HCT116 (cell line): ENCODE data around the gene UBR2. TPM values are rescaled to one million over a fixed set of nuclear protein-coding genes. Genes with fewer than 3 reads are reported as not detected.

Experiments
- ATAC-seq: fragments of 200-7000 bp; cut with Tn5 transposase; 2 replicates; pipeline ENCODE4 v1.9.1; 2020; ENCODE audit warnings: mild to moderate bottlenecking, moderate library complexity
- BruUV-seq: library from RNA; stranded (reverse); fragments of 400-500 nt; replicated peaks from 2 replicates; lab custom pipeline; 2021; lab: Mats Ljungman, UMichigan
- CTCF ChIA-PET: fragments of 300-600 bp; sonication (Branson Sonifier 250); formaldehyde crosslinking; loops from one replicate; lab custom pipeline; 2021; ENCODE audit warnings: antibody characterized with exemption; lab: Charles Lee
- POLR2A ChIA-PET: fragments of 300-600, 350-600 bp; sonication (Branson Sonifier 250); formaldehyde crosslinking; loops from one replicate; lab custom pipeline; 2021; ENCODE audit warnings: antibody characterized with exemption; lab: Charles Lee
- RAD21 ChIA-PET, 2 experiments: fragments of 300-600 bp; sonication (Branson Sonifier 250); formaldehyde crosslinking; loops; one replicate each; lab custom pipeline; 2023; ENCODE audit warnings: low total read pairs in 2 of 2; ENCODE audit not compliant: uncharacterized antibody in 2 of 2, unreplicated experiment in 2 of 2, low non-redundant PET in 1 of 2; lab: Charles Lee
- DNase-seq: peaks from one replicate; pipeline ENCODE4 v3.0.0-alpha.2; 2010; ENCODE audit warnings: low read depth, low spot score
- H2AFZ ChIP-seq: fragments of 200-600 bp; shearing (Covaris generic), sonication (generic); 2 replicates; pipeline ENCODE4 v1.6.1; 2017; ENCODE audit warnings: low read depth, mixed run types, mixed read lengths, antibody characterized with exemption, low read length; ENCODE audit not compliant: poor library complexity, severe bottlenecking
- H3K27ac ChIP-seq: 2 replicates; pipeline ENCODE4 v1.5.1; 2012; ENCODE audit warnings: low read depth, low read length
- H3K27me3 ChIP-seq: fragments of 200-600 bp; sonication (generic); 2 replicates; pipeline ENCODE4 v1.6.1; 2016; ENCODE audit warnings: mixed run types, low read length, mixed read lengths; ENCODE audit not compliant: insufficient read depth
- H3K36me3 ChIP-seq, 2 experiments: fragments of 200-500 bp in 1 of 2; fragments of 200-600 bp in 1 of 2; sonication (Bioruptor generic) in 1 of 2; sonication (generic) in 1 of 2; 2 replicates each; pipeline versions ENCODE4 v1.5.1 to v1.6.1; 2014 to 2016; ENCODE audit warnings: low read length in 2 of 2, inconsistent platforms in 1 of 2, mixed read lengths in 1 of 2, mixed run types in 1 of 2; ENCODE audit not compliant: insufficient read depth in 2 of 2, control insufficient read depth in 1 of 2
- H3K4me1 ChIP-seq, 2 experiments: fragments of 200-600 bp in 1 of 2; sonication (generic) in 1 of 2; 2 replicates each; pipeline versions ENCODE4 v1.5.1 to v1.6.1; 2012 to 2017; ENCODE audit warnings: low read length in 2 of 2, inconsistent platforms in 1 of 2, mild to moderate bottlenecking in 1 of 2, mixed read lengths in 1 of 2, mixed run types in 1 of 2, moderate library complexity in 1 of 2; ENCODE audit not compliant: insufficient read depth in 2 of 2, control insufficient read depth in 1 of 2
- H3K4me2 ChIP-seq: fragments of 200-600 bp; sonication (generic); 2 replicates; pipeline ENCODE4 v1.6.1; 2017; ENCODE audit warnings: mixed run types, low read length, mixed read lengths
- H3K4me3 ChIP-seq, 2 experiments: fragments of 200-600 bp in 1 of 2; sonication (generic) in 1 of 2; replicated peaks in 1 of 2; 2 replicates each; pipeline ENCODE4 v1.5.1; 2011 to 2016; ENCODE audit warnings: low read length in 2 of 2, control low read depth in 1 of 2, low read depth in 1 of 2, mild to moderate bottlenecking in 1 of 2, mixed read lengths in 1 of 2, mixed run types in 1 of 2
- H3K79me2 ChIP-seq: fragments of 200-600 bp; sonication (generic); 2 replicates; pipeline ENCODE4 v1.6.1; 2017; ENCODE audit warnings: mild to moderate bottlenecking, mixed run types, low read length, moderate library complexity, mixed read lengths; ENCODE audit not compliant: insufficient read depth
- H3K9ac ChIP-seq: fragments of 200-600 bp; sonication (generic); 2 replicates; pipeline ENCODE4 v1.6.1; 2016; ENCODE audit warnings: low read length, mixed read lengths
- H3K9me2 ChIP-seq: fragments of 200-600 bp; sonication (generic), shearing (Covaris generic); 2 replicates; pipeline ENCODE4 v1.6.1; 2017; ENCODE audit warnings: mixed run types, mild to moderate bottlenecking, moderate library complexity; ENCODE audit not compliant: insufficient read depth
- H3K9me3 ChIP-seq, 2 experiments: fragments of 200-500 bp in 1 of 2; fragments of 200-600 bp in 1 of 2; sonication (Bioruptor generic) in 1 of 2; sonication (generic) in 1 of 2; 2 replicates each; pipeline ENCODE4 v1.6.1; 2014 to 2017; ENCODE audit warnings: low read length in 2 of 2, mixed read lengths in 2 of 2, inconsistent platforms in 1 of 2, low read depth in 1 of 2, mild to moderate bottlenecking in 1 of 2, mixed run types in 1 of 2, moderate library complexity in 1 of 2; ENCODE audit not compliant: control insufficient read depth in 1 of 2, insufficient read depth in 1 of 2
- H4K20me1 ChIP-seq: fragments of 200-600 bp; sonication (generic), shearing (Covaris generic); 2 replicates; pipeline ENCODE4 v1.6.1; 2017; ENCODE audit warnings: mixed run types, mild to moderate bottlenecking, moderate library complexity; ENCODE audit not compliant: insufficient read depth
- CBX3 ChIP-seq: IDR thresholded peaks from 2 replicates; pipeline ENCODE4 v1.6.1; 2012; ENCODE audit warnings: low read depth
- EZH2 ChIP-seq: fragments of 200-600 bp; sonication (generic); IDR thresholded peaks from 2 replicates; pipeline ENCODE4 v1.6.1; 2017; ENCODE audit warnings: antibody characterized with exemption, mixed run types
- EZH2phosphoT487 ChIP-seq: fragments of 200-600 bp; IDR thresholded peaks from 2 replicates; pipeline ENCODE4 v1.6.1; 2018; ENCODE audit warnings: antibody characterized with exemption, borderline replicate concordance
- FOSL1 ChIP-seq: IDR thresholded peaks from 2 replicates; pipeline ENCODE4 v1.6.1; 2012; ENCODE audit warnings: low read depth
- JUND ChIP-seq: IDR thresholded peaks from 2 replicates; pipeline ENCODE4 v1.6.1; 2012
- MAX ChIP-seq: IDR thresholded peaks from 2 replicates; pipeline ENCODE4 v1.6.1; 2012
- POLR2A ChIP-seq: IDR thresholded peaks from 2 replicates; pipeline ENCODE4 v1.7.0; 2011; ENCODE audit warnings: borderline replicate concordance; ENCODE audit not compliant: insufficient read depth, insufficient read length; ENCODE audit errors: extremely low read depth
- POLR2AphosphoS5 ChIP-seq: IDR thresholded peaks from 2 replicates; pipeline ENCODE4 v1.6.1; 2011; ENCODE audit warnings: mild to moderate bottlenecking, low read depth, low read length, moderate library complexity
- REST ChIP-seq: IDR thresholded peaks from 2 replicates; pipeline ENCODE4 v1.6.1; 2012; ENCODE audit warnings: low read depth
- SIN3A ChIP-seq: IDR thresholded peaks from 2 replicates; pipeline ENCODE4 v1.6.1; 2012; ENCODE audit warnings: low read depth
- SP1 ChIP-seq: IDR thresholded peaks from 2 replicates; pipeline ENCODE4 v1.6.1; 2012; ENCODE audit warnings: low read depth
- SRF ChIP-seq: IDR thresholded peaks from 2 replicates; pipeline ENCODE4 v1.6.1; 2012; ENCODE audit warnings: low read depth
- TCF7L2 ChIP-seq: IDR thresholded peaks from 2 replicates; pipeline ENCODE4 v1.7.0; 2011; ENCODE audit warnings: borderline replicate concordance, inconsistent platforms; ENCODE audit not compliant: insufficient read depth, insufficient read length; ENCODE audit errors: extremely low read depth
- ZNF274 ChIP-seq: fragments of 200-500 bp; sonication (Bioruptor generic); IDR thresholded peaks from 2 replicates; pipeline ENCODE4 v1.6.1; 2014; ENCODE audit warnings: mild to moderate bottlenecking, low read depth, low read length, inconsistent platforms
- intact Hi-C: fragments of 100-400 bp; cut with micrococcal nuclease; formaldehyde crosslinking; loops from 2 replicates; pipeline ENCODE4 v1.10.0; 2022
- total RNA-seq: library from RNA; stranded (reverse); gene quantifications from one replicate; pipeline ENCODE4 v1.2.1, GENCODE V29; 2021; ENCODE audit not compliant: unreplicated experiment
- TF ChIP-seq, protein P1 (sequence below): IDR thresholded peaks from 2 replicates; pipeline ENCODE4 v1.6.1; 2012
- TF ChIP-seq, protein P2 (sequence below), 3 experiments: fragments of 200-600 bp in 1 of 3; sonication (generic) in 1 of 3; IDR thresholded peaks in 2 of 3; conservative IDR thresholded peaks in 1 of 3; 2 replicates each; pipeline ENCODE4 v1.5.1; 2012 to 2017; ENCODE audit warnings: low read depth in 2 of 3, low read length in 2 of 3, antibody characterized with exemption in 1 of 3, borderline replicate concordance in 1 of 3, control low read depth in 1 of 3, mild to moderate bottlenecking in 1 of 3, mixed read lengths in 1 of 3, mixed run types in 1 of 3, moderate library complexity in 1 of 3; ENCODE audit not compliant: insufficient read depth in 1 of 3

Gene UBR2
- total RNA-seq, 1 experiment from 2014 or later, result 20.5 TPM

- H3K27ac ChIP-seq, result no peak overlapping the region
- no peak overlapping the region for H2AFZ ChIP-seq
- H3K79me2 ChIP-seq, result no peaks in the 10 kb centered on the region
- DNase-seq (no peak), ATAC-seq (no peak)
- peaks cover 23 to 45% of the 10 kb centered on the region in 2 experiments for H3K36me3 ChIP-seq
- H3K9me3 ChIP-seq, result no peaks in the 10 kb centered on the region
- H3K9ac ChIP-seq, result no peak overlapping the region
- ChIA-PET RAD21 (no interaction called here), POLR2A (no interaction called here), CTCF (interaction anchor here (1.1 kb wide), 1 partner anchor 18 kb away, joined by 4 read pairs; no protein-coding TSS in a partner anchor)
- no peak overlapping the region for H3K4me3 ChIP-seq
- H3K27me3 ChIP-seq, result no peaks in the 10 kb centered on the region
- H3K9me2 ChIP-seq, result no peaks in the 10 kb centered on the region
- no peak overlapping the region for H3K4me2 ChIP-seq
- H4K20me1 ChIP-seq, result no peaks in the 10 kb centered on the region
- no peak for TF ChIP-seq MAX
- TF ChIP-seq POLR2A, result no peak
- TF ChIP-seq, protein P1, sequence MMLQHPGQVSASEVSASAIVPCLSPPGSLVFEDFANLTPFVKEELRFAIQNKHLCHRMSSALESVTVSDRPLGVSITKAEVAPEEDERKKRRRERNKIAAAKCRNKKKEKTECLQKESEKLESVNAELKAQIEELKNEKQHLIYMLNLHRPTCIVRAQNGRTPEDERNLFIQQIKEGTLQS, result no peak
- TF ChIP-seq, protein P2, sequence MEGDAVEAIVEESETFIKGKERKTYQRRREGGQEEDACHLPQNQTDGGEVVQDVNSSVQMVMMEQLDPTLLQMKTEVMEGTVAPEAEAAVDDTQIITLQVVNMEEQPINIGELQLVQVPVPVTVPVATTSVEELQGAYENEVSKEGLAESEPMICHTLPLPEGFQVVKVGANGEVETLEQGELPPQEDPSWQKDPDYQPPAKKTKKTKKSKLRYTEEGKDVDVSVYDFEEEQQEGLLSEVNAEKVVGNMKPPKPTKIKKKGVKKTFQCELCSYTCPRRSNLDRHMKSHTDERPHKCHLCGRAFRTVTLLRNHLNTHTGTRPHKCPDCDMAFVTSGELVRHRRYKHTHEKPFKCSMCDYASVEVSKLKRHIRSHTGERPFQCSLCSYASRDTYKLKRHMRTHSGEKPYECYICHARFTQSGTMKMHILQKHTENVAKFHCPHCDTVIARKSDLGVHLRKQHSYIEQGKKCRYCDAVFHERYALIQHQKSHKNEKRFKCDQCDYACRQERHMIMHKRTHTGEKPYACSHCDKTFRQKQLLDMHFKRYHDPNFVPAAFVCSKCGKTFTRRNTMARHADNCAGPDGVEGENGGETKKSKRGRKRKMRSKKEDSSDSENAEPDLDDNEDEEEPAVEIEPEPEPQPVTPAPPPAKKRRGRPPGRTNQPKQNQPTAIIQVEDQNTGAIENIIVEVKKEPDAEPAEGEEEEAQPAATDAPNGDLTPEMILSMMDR (IDR thresholded peaks at IDR 0.05 in 2 of 3, conservative IDR thresholded peaks at IDR 0.05 in 1 of 3; ENCODE audit: borderline replicate concordance in 1 of 3, insufficient read depth in 1 of 3, low read depth in 2 of 3, low read length in 2 of 3), result no peak
- no peak for TF ChIP-seq EZH2
- TF ChIP-seq SRF, result no peak
- no peak for TF ChIP-seq REST
- TF ChIP-seq SIN3A, result no peak
- no peak for TF ChIP-seq JUND
- TF ChIP-seq FOSL1, result no peak
- no peak for TF ChIP-seq SP1
- no peak for TF ChIP-seq TCF7L2
- no peak for TF ChIP-seq ZNF274
- no peak for TF ChIP-seq EZH2phosphoT487
- no peak for TF ChIP-seq POLR2AphosphoS5
- no peak for TF ChIP-seq CBX3
- no TSS peak for BruUV-seq
- intact Hi-C loops, result loop anchor here (1.0 kb wide), 1 partner anchor 43 kb away; no protein-coding TSS in a partner anchor
- H3K4me1 ChIP-seq, result no peaks in the 10 kb centered on the region
These were observed 115.5 kb downstream of the UBR2 start for GRCh38 chr6:42679358-42679757.
